Nephron progenitor cell (in vitro differentiated cells): Measurements from ENCODE around the gene CCDC92.

Source experiments
- DNase-seq: peaks from one replicate; pipeline ENCODE4 v3.0.0; 2021
- H3K27ac Mint-ChIP-seq: 2 replicates; pipeline ENCODE4 v1.8.0; 2021; ENCODE audit warnings: mild to moderate bottlenecking, moderate library complexity, mixed read lengths
- H3K27me3 Mint-ChIP-seq: 2 replicates; pipeline ENCODE4 v1.8.0; 2021; ENCODE audit warnings: mild to moderate bottlenecking, low read depth, mixed read lengths; ENCODE audit not compliant: poor library complexity
- H3K36me3 Mint-ChIP-seq: 2 replicates; pipeline ENCODE4 v1.8.0; 2021; ENCODE audit warnings: low read depth, mixed read lengths
- H3K4me1 Mint-ChIP-seq: 2 replicates; pipeline ENCODE4 v1.8.0; 2021; ENCODE audit warnings: mixed read lengths
- H3K4me3 Mint-ChIP-seq: 2 replicates; pipeline ENCODE4 v1.8.0; 2021; ENCODE audit warnings: mild to moderate bottlenecking, moderate library complexity, mixed read lengths
- H3K9me3 Mint-ChIP-seq: 2 replicates; pipeline ENCODE4 v1.8.0; 2021; ENCODE audit warnings: mild to moderate bottlenecking, moderate library complexity, mixed read lengths
- TF ChIP-seq, protein P1 (sequence below): fragments of 200-600 bp; sonication (generic); IDR thresholded peaks from 2 replicates; pipeline ENCODE4 v1.5.0; 2021; ENCODE audit warnings: antibody characterized with exemption

The CCDC92 gene

DNA sequence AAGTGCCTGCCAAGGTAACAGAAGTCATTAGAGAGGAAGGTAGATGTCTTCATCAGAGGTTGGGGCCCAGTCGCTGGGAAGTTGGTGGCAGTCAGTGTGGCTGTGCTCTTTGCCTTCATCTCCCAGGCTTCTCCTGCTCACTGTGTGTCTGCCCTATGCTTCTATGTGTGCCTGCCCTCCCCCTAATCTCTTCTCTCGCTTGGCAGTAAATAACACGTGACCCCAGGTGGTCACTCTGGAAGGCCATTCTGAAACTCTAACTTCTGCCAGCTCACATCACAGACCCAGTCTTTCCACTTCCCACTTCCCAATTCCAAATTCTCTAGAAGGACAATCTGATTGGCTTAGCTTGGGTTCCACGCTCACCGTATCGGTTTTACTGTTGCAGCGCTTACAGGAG, 9.6 kb upstream of the CCDC92 start:
- DNase-seq = no peak
- Mint-ChIP-seq H3K36me3 (peaks cover 34% of the 10 kb centered on the region), H3K4me1 (peaks cover 64% of the 10 kb centered on the region), H3K4me3 (no peak overlapping the region), H3K27me3 (no peaks in the 10 kb centered on the region), H3K9me3 (no peaks in the 10 kb centered on the region), H3K27ac (peak overlapping the region; percentile 84)
- TF ChIP-seq, protein P1, sequence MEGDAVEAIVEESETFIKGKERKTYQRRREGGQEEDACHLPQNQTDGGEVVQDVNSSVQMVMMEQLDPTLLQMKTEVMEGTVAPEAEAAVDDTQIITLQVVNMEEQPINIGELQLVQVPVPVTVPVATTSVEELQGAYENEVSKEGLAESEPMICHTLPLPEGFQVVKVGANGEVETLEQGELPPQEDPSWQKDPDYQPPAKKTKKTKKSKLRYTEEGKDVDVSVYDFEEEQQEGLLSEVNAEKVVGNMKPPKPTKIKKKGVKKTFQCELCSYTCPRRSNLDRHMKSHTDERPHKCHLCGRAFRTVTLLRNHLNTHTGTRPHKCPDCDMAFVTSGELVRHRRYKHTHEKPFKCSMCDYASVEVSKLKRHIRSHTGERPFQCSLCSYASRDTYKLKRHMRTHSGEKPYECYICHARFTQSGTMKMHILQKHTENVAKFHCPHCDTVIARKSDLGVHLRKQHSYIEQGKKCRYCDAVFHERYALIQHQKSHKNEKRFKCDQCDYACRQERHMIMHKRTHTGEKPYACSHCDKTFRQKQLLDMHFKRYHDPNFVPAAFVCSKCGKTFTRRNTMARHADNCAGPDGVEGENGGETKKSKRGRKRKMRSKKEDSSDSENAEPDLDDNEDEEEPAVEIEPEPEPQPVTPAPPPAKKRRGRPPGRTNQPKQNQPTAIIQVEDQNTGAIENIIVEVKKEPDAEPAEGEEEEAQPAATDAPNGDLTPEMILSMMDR = no peak

DNA sequence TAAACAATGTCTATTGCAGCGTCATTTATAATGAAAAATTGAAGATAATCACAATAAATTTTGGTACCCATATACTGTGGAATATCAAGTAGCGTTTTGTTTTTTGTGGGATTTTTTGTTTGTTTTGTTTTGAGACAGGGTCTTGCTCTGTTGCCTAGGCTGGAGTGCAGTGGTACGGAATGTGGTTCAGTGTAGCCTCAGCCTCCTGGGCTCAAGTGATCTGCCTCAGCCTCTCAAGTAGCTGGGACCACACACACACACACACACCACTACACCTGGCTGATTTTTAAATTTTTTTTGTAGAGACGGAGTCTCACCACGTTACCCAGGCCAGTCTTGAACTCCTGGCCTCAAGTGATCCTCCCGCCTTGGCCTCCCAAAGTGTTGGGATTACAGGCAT, 6.9 kb upstream of the CCDC92 start:
- no peak for DNase-seq
- Mint-ChIP-seq H3K27me3 (no peaks in the 10 kb centered on the region), H3K9me3 (no peaks in the 10 kb centered on the region), H3K36me3 (peaks cover 59% of the 10 kb centered on the region), H3K4me3 (no peak overlapping the region), H3K27ac (no peak overlapping the region), H3K4me1 (peaks cover 65% of the 10 kb centered on the region)
- TF ChIP-seq, protein P1 = no peak

DNA sequence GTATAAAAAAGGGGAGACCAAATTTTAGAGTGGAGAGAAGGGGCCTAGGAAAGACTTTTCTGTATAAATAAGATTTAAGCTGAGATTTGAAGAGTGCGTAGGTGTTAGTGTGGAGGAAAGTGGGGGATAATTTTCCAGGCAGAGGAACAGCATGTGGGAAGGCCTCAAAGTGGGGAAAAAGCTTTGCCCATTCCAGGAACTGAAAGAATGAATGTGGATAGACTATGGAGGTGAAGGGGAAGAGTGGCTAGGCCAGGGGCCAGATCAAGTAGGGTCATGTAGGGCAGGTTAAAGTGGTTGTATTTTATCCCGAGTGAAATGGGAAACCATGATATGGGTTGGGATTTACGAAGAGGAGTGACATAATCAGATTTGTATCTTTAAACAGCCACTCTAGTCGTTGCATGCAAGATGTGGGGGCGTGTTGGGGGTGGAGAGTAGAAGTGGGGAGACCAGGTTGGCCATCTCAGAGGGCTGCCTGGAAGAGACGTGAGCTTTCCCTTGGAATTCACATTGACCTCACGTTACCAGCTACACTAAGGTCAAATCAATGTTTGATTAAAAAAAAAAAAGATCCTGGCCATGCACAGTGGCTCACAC, 3.7 kb upstream of the CCDC92 start:
- Mint-ChIP-seq H3K27ac (peak overlapping the region; percentile 30), H3K27me3 (peaks cover 3% of the 10 kb centered on the region), H3K4me3 (peak overlapping the region; percentile 21), H3K9me3 (no peaks in the 10 kb centered on the region), H3K4me1 (peaks cover 51% of the 10 kb centered on the region), H3K36me3 (peaks cover 59% of the 10 kb centered on the region)
- no peak for DNase-seq
- TF ChIP-seq, protein P1 = no peak

DNA sequence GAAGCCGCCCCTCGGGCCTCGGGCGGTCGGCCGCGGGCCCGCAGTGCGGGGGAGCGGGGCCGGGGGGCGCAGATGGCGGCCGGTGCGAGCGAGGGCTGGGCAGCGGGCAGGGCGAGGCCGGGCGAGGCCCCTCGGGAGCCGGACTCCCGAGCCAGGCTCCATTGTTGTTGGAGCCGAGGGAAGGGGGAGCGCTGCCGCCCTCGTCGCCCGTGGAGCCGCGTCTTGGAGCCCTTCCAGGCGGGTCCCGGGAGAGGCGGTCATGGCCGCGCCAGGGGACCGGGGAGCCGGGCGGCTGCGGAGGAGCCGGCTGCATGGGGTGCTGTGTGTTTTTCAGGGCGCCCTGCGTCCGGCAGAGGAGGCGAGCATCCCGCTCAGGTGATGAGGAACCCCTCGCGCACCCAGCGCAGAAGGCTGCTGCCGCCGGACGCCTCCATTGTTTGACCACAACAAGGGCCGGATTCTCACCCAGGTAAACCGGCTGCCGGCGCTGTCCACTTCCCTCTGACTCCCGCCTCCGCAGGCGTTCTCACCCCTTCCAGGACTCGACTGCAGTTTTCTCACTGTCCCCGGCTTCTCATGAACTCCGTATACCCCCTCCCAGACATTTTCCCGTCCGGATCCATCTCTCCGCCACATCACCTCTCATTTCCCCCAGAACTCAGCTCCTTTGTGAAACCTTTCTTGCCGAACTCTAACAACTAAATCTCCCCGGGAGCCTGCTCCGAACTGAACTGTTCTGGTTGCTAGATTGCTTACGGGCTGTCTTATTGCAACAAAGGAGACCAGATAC, 1.1 kb upstream of the CCDC92 start:
- Mint-ChIP-seq H3K4me1 (peaks cover 63% of the 10 kb centered on the region), H3K4me3 (peak overlapping the region; percentile 99), H3K27ac (peak overlapping the region; percentile 96), H3K9me3 (no peaks in the 10 kb centered on the region), H3K27me3 (peaks cover 12% of the 10 kb centered on the region), H3K36me3 (peaks cover 39% of the 10 kb centered on the region)
- peak; percentile 58 for DNase-seq
- TF ChIP-seq, protein P1 = no peak

DNA sequence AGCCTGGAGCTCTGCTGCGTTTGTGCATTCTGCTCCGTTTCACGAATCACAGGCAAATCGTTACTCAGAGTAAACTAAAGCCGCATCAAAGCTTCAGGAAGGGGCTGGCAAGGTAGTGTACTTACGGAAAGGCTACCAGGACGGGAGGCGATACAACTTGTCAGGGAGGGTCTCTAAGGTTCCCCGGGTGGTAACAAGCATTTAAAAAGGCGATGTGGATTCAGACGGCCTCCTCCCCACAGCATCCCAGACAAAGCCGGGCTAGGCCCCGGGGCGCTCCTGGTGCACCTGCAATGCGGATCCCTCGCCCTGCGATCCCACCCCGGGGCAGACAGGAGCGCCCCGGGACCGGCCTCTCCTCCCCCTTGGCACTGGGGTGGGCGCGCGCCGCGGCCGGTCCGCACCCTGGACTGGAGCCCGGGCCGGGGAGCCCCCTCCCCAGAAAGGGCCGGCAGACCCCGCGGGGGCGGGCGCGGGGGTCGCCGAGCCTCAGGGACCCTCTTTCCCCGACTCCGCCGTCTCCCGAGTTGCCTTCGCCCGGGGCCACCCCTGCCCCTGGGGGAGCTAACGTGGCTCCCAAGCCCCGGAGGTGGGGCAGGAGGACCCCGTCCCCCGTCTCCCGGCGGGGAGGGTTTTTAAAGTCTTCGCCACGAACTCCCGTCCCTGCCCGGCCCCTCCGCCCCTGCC, 718 bp downstream of the CCDC92 start:
- Mint-ChIP-seq H3K36me3 (peaks cover 27% of the 10 kb centered on the region), H3K27ac (peak overlapping the region; percentile 82), H3K4me3 (peak overlapping the region; percentile 95), H3K4me1 (peaks cover 72% of the 10 kb centered on the region), H3K9me3 (no peaks in the 10 kb centered on the region), H3K27me3 (peaks cover 12% of the 10 kb centered on the region)
- peak; percentile 52 for DNase-seq
- TF ChIP-seq, protein P1 = no peak
